HTR-8/SVneo (cell line): ENCODE data around the gene HOPX.
"Not testable (repeated sequence)": the region's sequence is repeated elsewhere in the genome, so short reads cannot be mapped to it uniquely, and the experiment has no call there.

ENCODE experiments used
- DNase-seq: peaks from one replicate; pipeline ENCODE4 v3.0.0; 2011; ENCODE audit warnings: low spot score, mixed read lengths; ENCODE audit not compliant: insufficient read length
- FAIRE-seq: peaks from 2 replicates; lab custom pipeline; 2011; peaks lifted over from hg19 to GRCh38; lab: Jason Lieb, UNC

HOPX gene

GRCh38 chr4:56681158-56681852, at the start of gene HOPX:
Gene HOPX (minus strand): TSS chr4:56681296. CDS start chr4:56657816, 23,480 bp downstream.
- FAIRE-seq = no peak
- DNase-seq = no peak

GRCh38 chr4:56730097-56730496, 49.0 kb upstream of the HOPX start:
- no peak for FAIRE-seq
- no peak for DNase-seq

GRCh38 chr4:56728512-56728911, 47.4 kb upstream of the HOPX start:
- FAIRE-seq (no peak), DNase-seq (peak; percentile 33)

- peak; percentile 6 for DNase-seq
- FAIRE-seq = no peak
Observed at GRCh38 chr4:56727150-56727549, 46.1 kb upstream of the HOPX start.

- not testable (repeated sequence) for FAIRE-seq, DNase-seq
Observed at GRCh38 chr4:56726593-56726992, 45.5 kb upstream of the HOPX start.

- no peak for DNase-seq
- FAIRE-seq = no peak
Observed at GRCh38 chr4:56723659-56724230, 42.6 kb upstream of the HOPX start.

GRCh38 chr4:56723201-56723605, 42.1 kb upstream of the HOPX start:
- no peak for FAIRE-seq

GRCh38 chr4:56708146-56708545, 27.1 kb upstream of the HOPX start:
- DNase-seq = no peak
- FAIRE-seq = no peak

More at GRCh38 chr4:56723201-56723605, 42.1 kb upstream of the HOPX start:
- no peak for DNase-seq

GRCh38 chr4:56705966-56706365, 24.9 kb upstream of the HOPX start:
- DNase-seq (no peak), FAIRE-seq (no peak)

GRCh38 chr4:56705334-56705733, 24.2 kb upstream of the HOPX start:
- no peak for DNase-seq
- FAIRE-seq = no peak

- DNase-seq (no peak), FAIRE-seq (no peak)
Observed at GRCh38 chr4:56704089-56704871, 23.2 kb upstream of the HOPX start.

- DNase-seq (no peak), FAIRE-seq (no peak)
Observed at GRCh38 chr4:56703378-56703777, 22.3 kb upstream of the HOPX start.

GRCh38 chr4:56701644-56702043, 20.5 kb upstream of the HOPX start:
- no peak for DNase-seq
- FAIRE-seq = no peak

- FAIRE-seq (no peak), DNase-seq (no peak)
Observed at GRCh38 chr4:56701161-56701480, 20.0 kb upstream of the HOPX start.

GRCh38 chr4:56699537-56700105, 18.5 kb upstream of the HOPX start:
- FAIRE-seq = no peak
- DNase-seq = no peak

GRCh38 chr4:56698329-56698728, 17.2 kb upstream of the HOPX start:
- FAIRE-seq = no peak

GRCh38 chr4:56696056-56696455, 15.0 kb upstream of the HOPX start:
- FAIRE-seq = no peak
- DNase-seq = no peak

More at GRCh38 chr4:56698329-56698728, 17.2 kb upstream of the HOPX start:
- no peak for DNase-seq

- not testable (repeated sequence) for DNase-seq, FAIRE-seq
Observed at GRCh38 chr4:56693476-56693875, 12.4 kb upstream of the HOPX start.

GRCh38 chr4:56692576-56692975, 11.5 kb upstream of the HOPX start:
- DNase-seq = no peak
- FAIRE-seq = no peak

- FAIRE-seq (no peak), DNase-seq (no peak)
Observed at GRCh38 chr4:56691425-56691824, 10.3 kb upstream of the HOPX start.

GRCh38 chr4:56690393-56690792, 9.3 kb upstream of the HOPX start:
- FAIRE-seq = no peak
- DNase-seq = no peak
